Endothelial cell of umbilical vein (primary cell): ENCODE measurements around the gene ZNF81. TPM values are rescaled to one million over a fixed set of nuclear protein-coding genes. Genes with fewer than 3 reads are reported as not detected.

Source experiments
- BruUV-seq: library from RNA; stranded (reverse); fragments of 400-500 nt; replicated peaks from 2 replicates; lab custom pipeline; 2021; lab: Mats Ljungman, UMichigan
- CTCF ChIA-PET: fragments of 300-600, 350-600 bp; sonication (Branson Sonifier 250); formaldehyde crosslinking; loops from one replicate; lab custom pipeline; 2021; ENCODE audit warnings: antibody characterized with exemption, inconsistent platforms; lab: Charles Lee
- POLR2A ChIA-PET: fragments of 300-600, 350-600 bp; sonication (Branson Sonifier 250); formaldehyde crosslinking; loops from one replicate; lab custom pipeline; 2021; ENCODE audit warnings: antibody characterized with exemption, inconsistent platforms; lab: Charles Lee
- DNase-seq: peaks from one replicate; pipeline ENCODE4 v3.0.0-alpha.2; 2011; ENCODE audit warnings: low read depth, low spot score
- FAIRE-seq: peaks from 2 replicates; lab custom pipeline; 2011; peaks lifted over from hg19 to GRCh38; lab: Jason Lieb, UNC
- H2AFZ ChIP-seq: 2 replicates; pipeline ENCODE4 v1.6.0; 2012; ENCODE audit warnings: low read depth, low read length, control low read depth, inconsistent platforms
- H3K27ac ChIP-seq: 2 replicates; pipeline ENCODE4 v1.5.1; 2011; ENCODE audit warnings: low read depth, mild to moderate bottlenecking, control low read depth, low read length, moderate library complexity; ENCODE audit not compliant: insufficient read depth
- H3K27me3 ChIP-seq, 2 experiments: 2 replicates each; pipeline versions ENCODE4 v1.6.0 to v1.6.1; 2011; ENCODE audit warnings: low read length in 2 of 2, mixed read lengths in 1 of 2; ENCODE audit not compliant: control insufficient read depth in 2 of 2, insufficient read depth in 2 of 2
- H3K36me3 ChIP-seq, 2 experiments: 2 replicates in 1 of 2; 3 replicates in 1 of 2; pipeline ENCODE4 v1.5.1; 2011; ENCODE audit warnings: low read length in 2 of 2, mild to moderate bottlenecking in 1 of 2, moderate library complexity in 1 of 2; ENCODE audit not compliant: control insufficient read depth in 2 of 2, insufficient read depth in 2 of 2; ENCODE audit errors: extremely low read depth in 1 of 2
- H3K4me1 ChIP-seq: 3 replicates; pipeline ENCODE4 v1.5.1; 2011; ENCODE audit warnings: mild to moderate bottlenecking, low read length; ENCODE audit not compliant: control insufficient read depth, insufficient read depth; ENCODE audit errors: extremely low read depth
- H3K4me2 ChIP-seq: 2 replicates; pipeline ENCODE4 v1.6.1; 2011; ENCODE audit warnings: low read length, control low read depth, mixed read lengths; ENCODE audit not compliant: insufficient read depth
- H3K4me3 ChIP-seq, 3 experiments: fragments of 200-600 bp in 1 of 3; sonication (generic), shearing (Covaris generic) in 1 of 3; replicated peaks in 1 of 3; 2 replicates each; pipeline ENCODE4 v1.5.1; 2011 to 2016; ENCODE audit warnings: control low read depth in 3 of 3, low read length in 3 of 3, mild to moderate bottlenecking in 2 of 3, inconsistent platforms in 1 of 3, low read depth in 1 of 3, moderate library complexity in 1 of 3; ENCODE audit not compliant: insufficient read depth in 1 of 3
- H3K79me2 ChIP-seq: 2 replicates; pipeline ENCODE4 v1.6.0; 2012; ENCODE audit warnings: low read length, inconsistent platforms; ENCODE audit not compliant: control insufficient read depth, insufficient read depth
- H3K9ac ChIP-seq: replicated peaks from 2 replicates; pipeline ENCODE3; 2011; ENCODE audit warnings: low read length, control low read depth; ENCODE audit not compliant: insufficient read depth; ENCODE audit errors: extremely low read depth
- H3K9me1 ChIP-seq: replicated peaks from 3 replicates; pipeline ENCODE4 v1.6.0; 2011; ENCODE audit warnings: mild to moderate bottlenecking, low read length; ENCODE audit not compliant: control insufficient read depth, insufficient read depth; ENCODE audit errors: extremely low read depth
- H3K9me3 ChIP-seq: replicated peaks from 2 replicates; pipeline ENCODE4 v1.5.1; 2012; ENCODE audit warnings: low read length, inconsistent platforms; ENCODE audit not compliant: control insufficient read depth, insufficient read depth
- H4K20me1 ChIP-seq: replicated peaks from 2 replicates; pipeline ENCODE3; 2011; ENCODE audit warnings: mild to moderate bottlenecking, low read length; ENCODE audit not compliant: control insufficient read depth, insufficient read depth; ENCODE audit errors: extremely low read depth
- CTCF ChIP-seq, 2 donors: IDR thresholded peaks; 1 replicate in 1 of 2; 2 replicates in 1 of 2; pipeline ENCODE4 v1.5.1; 2011; ENCODE audit warnings: low read length in 2 of 2, mild to moderate bottlenecking in 2 of 2, moderate library complexity in 2 of 2, control low read depth in 1 of 2, inconsistent platforms in 1 of 2, low read depth in 1 of 2; ENCODE audit not compliant: insufficient read depth in 1 of 2; ENCODE audit errors: extremely low read depth in 1 of 2
- GATA2 ChIP-seq: IDR thresholded peaks from 2 replicates; pipeline ENCODE4 v1.7.0; 2011; ENCODE audit warnings: low read depth, mild to moderate bottlenecking, moderate library complexity, mixed read lengths, low read length; ENCODE audit not compliant: insufficient read length, insufficient read depth
- MYC ChIP-seq: IDR thresholded peaks from one replicate; pipeline ENCODE4 v1.6.1; 2011; ENCODE audit warnings: mild to moderate bottlenecking, low read depth, low read length
- dilution Hi-C: fragments of 300-500 bp; cut with MboI; formaldehyde crosslinking; loops from one replicate; pipeline ENCODE4 v1.15.0; 2019; ENCODE audit warnings: low sequenced_read_pairs; ENCODE audit not compliant: extremely low pct_ligation_motif_present
- intact Hi-C: fragments of 100-400 bp; cut with micrococcal nuclease; formaldehyde crosslinking; loops from one replicate; pipeline ENCODE4 v1.10.0; 2022
- polyA plus RNA-seq, 4 experiments: library from polyadenylated mRNA; depleted of rRNA in 3 of 4; stranded (reverse) in 3 of 4; unstranded in 1 of 4; fragments of >200 nt; gene quantifications; 2 replicates each; pipeline versions ENCODE4 v1.2.1 to v1.2.3, GENCODE V29; 2011 to 2012; ENCODE audit warnings: missing spikeins in 1 of 4
- total RNA-seq: library from RNA; stranded (reverse); gene quantifications from 2 replicates; pipeline ENCODE4 v1.2.3, GENCODE V29; 2021

Gene ZNF81
- total and polyA plus RNA-seq, 2 donors (not counting 3 experiments of a cell fraction or from before 2014, with no cell fraction given): 2.7 to 6.4 TPM

- intact Hi-C loops: no loop called here
Measured at GRCh38 chrX:47850901-47851300, 14.2 kb downstream of the ZNF81 start.

GRCh38 chrX:47854474-47854873 is 17.8 kb downstream of the ZNF81 start:
- Histone ChIP-seq H3K27me3 (no peaks in the 10 kb centered on the region), H3K9me3 (no peaks in the 10 kb centered on the region), H3K4me3 (no peak overlapping the region), H3K79me2 (no peaks in the 10 kb centered on the region), H3K4me1 (peaks cover 2% of the 10 kb centered on the region), H3K36me3 (no peaks in the 10 kb centered on the region), H3K4me2 (no peak overlapping the region), H4K20me1 (no peaks in the 10 kb centered on the region), H3K9ac (no peak overlapping the region), H2AFZ (no peak overlapping the region), H3K27ac (no peak overlapping the region), H3K9me1 (no peaks in the 10 kb centered on the region)
- intact Hi-C loops (loop anchor here (1.0 kb wide), 2 partner anchors 167 to 172 kb away; no protein-coding TSS in a partner anchor), dilution Hi-C loops (no loop called here)
- ChIA-PET POLR2A (no interaction called here), CTCF (interaction anchor here (1.0 to 2.3 kb wide), 4 partner anchors 18 to 175 kb away, joined by 3 to 15 read pairs (median 6); partner anchors contain the start of gene ZNF81)
- BruUV-seq: no TSS peak
- TF ChIP-seq GATA2: no peak
- TF ChIP-seq CTCF (IDR thresholded peaks at IDR 0.05; ENCODE audit: extremely low read depth in 1 of 2, insufficient read depth in 1 of 2, low read depth in 1 of 2, low read length in 2 of 2): peak in 1 of 2 donors; percentile 35
- peak; percentile 30 for DNase-seq
- no peak for FAIRE-seq

More at GRCh38 chrX:47850901-47851300, 14.2 kb downstream of the ZNF81 start:
- H3K4me1 ChIP-seq: peaks cover 2% of the 10 kb centered on the region
- no peak for FAIRE-seq
- H3K9me1 ChIP-seq: no peaks in the 10 kb centered on the region
- H3K4me3 ChIP-seq: no peak overlapping the region
- no peak overlapping the region for H3K9ac ChIP-seq
- no TSS peak for BruUV-seq
- H4K20me1 ChIP-seq: no peaks in the 10 kb centered on the region
- no peak overlapping the region for H2AFZ ChIP-seq
- no peaks in the 10 kb centered on the region for H3K27me3 ChIP-seq
- no peak for DNase-seq
- no peak for TF ChIP-seq MYC
- H3K36me3 ChIP-seq: no peaks in the 10 kb centered on the region
- H3K27ac ChIP-seq: no peak overlapping the region
- H3K9me3 ChIP-seq: no peaks in the 10 kb centered on the region
- no peaks in the 10 kb centered on the region for H3K79me2 ChIP-seq
- dilution Hi-C loops: no loop called here
- ChIA-PET CTCF (no interaction called here), POLR2A (no interaction called here)
- no peak overlapping the region for H3K4me2 ChIP-seq
